PC-3 (cell line): ENCODE results near the gene TP53. TPM values are rescaled to one million over a fixed set of nuclear protein-coding genes. Genes with fewer than 3 reads are reported as not detected.
A peak's percentile ranks its signal among the peaks of the same experiment; 100 is the strongest.

Source experiments
- ATAC-seq: fragments of 200-7000 bp; cut with Tn5 transposase; 2 replicates; pipeline ENCODE4 v1.9.1; 2020; ENCODE audit warnings: mild to moderate bottlenecking, moderate library complexity
- BruUV-seq: library from RNA; stranded (reverse); fragments of 400-500 nt; replicated peaks from 2 replicates; lab custom pipeline; 2021; lab: Mats Ljungman, UMichigan
- CTCF ChIA-PET: fragments of 300-600 bp; sonication (Branson Sonifier 250); formaldehyde crosslinking; loops from one replicate; lab custom pipeline; 2022; ENCODE audit warnings: antibody characterized with exemption; lab: Charles Lee
- POLR2A ChIA-PET: fragments of 300-600 bp; sonication (Branson Sonifier 250); formaldehyde crosslinking; loops from one replicate; lab custom pipeline; 2022; ENCODE audit warnings: antibody characterized with exemption; ENCODE audit not compliant: unreplicated experiment; lab: Charles Lee
- DNase-seq: peaks from one replicate; pipeline ENCODE4 v3.0.0-alpha.2; 2015
- H2AFZ ChIP-seq: fragments of 300-600 bp; sonication (generic); 2 replicates; pipeline ENCODE4 v1.6.0; 2016; ENCODE audit warnings: antibody characterized with exemption, low read length
- H3F3A ChIP-seq: fragments of 300-600 bp; sonication (generic); one replicate; pipeline ENCODE4 v1.6.0; 2017; ENCODE audit warnings: antibody characterized with exemption, low read length, control low read depth, mild to moderate bottlenecking; ENCODE audit not compliant: unreplicated experiment
- H3K27ac ChIP-seq: fragments of 300-600 bp; sonication (generic); 2 replicates; pipeline ENCODE4 v1.5.1; 2016; ENCODE audit warnings: mild to moderate bottlenecking, low read length
- H3K27me3 ChIP-seq: fragments of 300-600 bp; sonication (generic); 2 replicates; pipeline ENCODE4 v1.6.1; 2016; ENCODE audit warnings: low read length, mixed read lengths
- H3K36me3 ChIP-seq: fragments of 300-600 bp; sonication (generic); 2 replicates; pipeline ENCODE4 v1.6.1; 2016; ENCODE audit warnings: low read depth, mixed run types, low read length, mixed read lengths
- H3K4me1 ChIP-seq: fragments of 300-600 bp; sonication (generic); 2 replicates; pipeline ENCODE4 v1.5.1; 2016; ENCODE audit warnings: low read length; ENCODE audit not compliant: insufficient read depth
- H3K4me2 ChIP-seq: fragments of 300-600 bp; sonication (generic); 2 replicates; pipeline ENCODE4 v1.6.0; 2016; ENCODE audit warnings: low read length
- H3K4me3 ChIP-seq: fragments of 300-600 bp; sonication (generic); 2 replicates; pipeline ENCODE4 v1.5.1; 2016; ENCODE audit warnings: mild to moderate bottlenecking, low read length, mixed read lengths
- H3K79me2 ChIP-seq: fragments of 300-600 bp; sonication (generic); 2 replicates; pipeline ENCODE4 v1.6.1; 2017; ENCODE audit warnings: low read length, mixed read lengths
- H3K9ac ChIP-seq: fragments of 300-600 bp; sonication (generic); 2 replicates; pipeline ENCODE4 v1.6.0; 2016; ENCODE audit warnings: mild to moderate bottlenecking, low read length
- H3K9me2 ChIP-seq: fragments of 300-600 bp; sonication (generic); replicated peaks from 2 replicates; pipeline ENCODE4 v1.6.1; 2016; ENCODE audit warnings: mixed run types, low read length, mixed read lengths
- H3K9me3 ChIP-seq: fragments of 300-600 bp; sonication (generic); 2 replicates; pipeline ENCODE4 v1.6.1; 2016; ENCODE audit warnings: low read length, mixed read lengths
- H4K20me1 ChIP-seq: fragments of 300-600 bp; sonication (generic); 2 replicates; pipeline ENCODE4 v1.6.1; 2016; ENCODE audit warnings: low read length, mixed read lengths
- CTCF ChIP-seq: fragments of 300-600 bp; sonication (generic); conservative IDR thresholded peaks from 2 replicates; pipeline ENCODE4 v1.5.1; 2017; ENCODE audit warnings: antibody characterized with exemption, low read depth, mild to moderate bottlenecking, low read length
- EZH2 ChIP-seq: fragments of 300-600 bp; sonication (generic); IDR thresholded peaks from one replicate; pipeline ENCODE4 v1.6.1; 2017; ENCODE audit warnings: antibody characterized with exemption, mild to moderate bottlenecking, low read length; ENCODE audit not compliant: unreplicated experiment
- EZH2phosphoT487 ChIP-seq: fragments of 300-600 bp; sonication (generic); IDR thresholded peaks from 2 replicates; pipeline ENCODE4 v1.6.1; 2018; ENCODE audit warnings: mild to moderate bottlenecking, antibody characterized with exemption, low read length, borderline replicate concordance
- intact Hi-C: fragments of 100-400 bp; cut with micrococcal nuclease; formaldehyde crosslinking; loops from 2 replicates; pipeline ENCODE4 v1.9.0; 2023
- total RNA-seq: library from RNA; depleted of rRNA; stranded (reverse); fragments of >200 nt; gene quantifications from 2 replicates; pipeline ENCODE4 v1.2.3, GENCODE V29; 2014

Gene TP53
- total RNA-seq, 1 experiment from 2014 or later = 3.4 TPM

DNA sequence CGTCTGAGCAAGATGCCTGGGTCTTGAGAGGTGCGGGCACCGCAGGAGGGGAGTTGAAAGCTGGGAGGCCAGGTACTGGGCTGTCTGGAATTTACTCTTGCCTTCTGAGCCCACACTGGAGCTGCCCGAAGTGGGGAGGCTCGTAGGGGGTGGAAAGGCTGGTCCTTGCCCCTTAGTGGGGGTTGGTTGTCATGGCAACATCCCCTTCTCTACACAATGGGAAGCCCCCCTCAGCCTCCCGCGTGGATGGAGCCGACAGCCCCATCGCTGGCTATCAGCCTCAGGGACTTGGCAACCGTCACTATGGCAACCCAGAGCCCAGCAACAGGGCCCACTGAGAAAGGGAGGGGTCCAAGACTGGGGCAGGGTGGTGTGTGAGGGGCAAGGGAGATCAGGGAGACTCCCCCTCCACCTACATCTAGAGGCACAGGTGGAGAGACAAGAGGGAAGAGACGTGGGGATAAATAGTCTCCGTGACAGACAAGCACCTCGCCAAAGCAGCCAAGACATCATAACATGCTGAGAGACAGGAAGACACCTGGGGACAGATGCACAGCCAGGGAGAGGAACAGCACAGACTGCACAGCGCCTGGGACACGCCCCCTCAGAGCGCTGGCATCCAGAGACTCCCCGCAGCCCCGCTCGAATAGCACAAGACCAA lies 25.0 kb upstream of the TP53 start:
- intact Hi-C loops = no loop called here
- no peaks in the 10 kb centered on the region for H3K36me3 ChIP-seq
- no peaks in the 10 kb centered on the region for H4K20me1 ChIP-seq
- no peak overlapping the region for H2AFZ ChIP-seq
- H3K4me1 ChIP-seq = peaks cover 7% of the 10 kb centered on the region
- H3K4me3 ChIP-seq = no peak overlapping the region
- H3K9me3 ChIP-seq = no peaks in the 10 kb centered on the region
- H3K79me2 ChIP-seq = no peaks in the 10 kb centered on the region
- H3K27ac ChIP-seq = no peak overlapping the region
- H3F3A ChIP-seq = no peaks in the 10 kb centered on the region
- no peak overlapping the region for H3K9ac ChIP-seq
- TF ChIP-seq EZH2 (no peak), CTCF (no peak), EZH2phosphoT487 (no peak)
- ATAC-seq = no peak
- DNase-seq = no peak
- POLR2A ChIA-PET = no interaction called here
- H3K9me2 ChIP-seq = no peaks in the 10 kb centered on the region
- no peak overlapping the region for H3K4me2 ChIP-seq
- H3K27me3 ChIP-seq = no peaks in the 10 kb centered on the region
- CTCF ChIA-PET = no interaction called here
- no TSS peak for BruUV-seq

GRCh38 chr17:7711051-7711755 lies 23.9 kb upstream of the TP53 start:
- no peak for DNase-seq
- Histone ChIP-seq H3K79me2 (no peaks in the 10 kb centered on the region), H3K9me3 (no peaks in the 10 kb centered on the region), H3K4me1 (peaks cover 1% of the 10 kb centered on the region; the same call in 1 of the 2 replicates), H3K4me2 (no peak overlapping the region), H4K20me1 (no peaks in the 10 kb centered on the region), H3K9ac (no peak overlapping the region), H2AFZ (no peak overlapping the region), H3K27ac (no peak overlapping the region), H3F3A (no peaks in the 10 kb centered on the region), H3K36me3 (no peaks in the 10 kb centered on the region), H3K4me3 (no peak overlapping the region), H3K9me2 (no peaks in the 10 kb centered on the region), H3K27me3 (no peaks in the 10 kb centered on the region)
- BruUV-seq = no TSS peak
- POLR2A ChIA-PET = no interaction called here
- TF ChIP-seq CTCF (0 out of 2 replicates have a peak, but pooled peaks have one; percentile 20), EZH2 (no peak), EZH2phosphoT487 (no peak)
- intact Hi-C loops = no loop called here
- ATAC-seq = no peak
- CTCF ChIA-PET = no interaction called here

- no peak overlapping the region for H2AFZ ChIP-seq
- ATAC-seq = no peak
These were observed 23.0 kb upstream of the TP53 start for GRCh38 chr17:7710301-7710700.

More at GRCh38 chr17:7710301-7710700, 23.0 kb upstream of the TP53 start:
- TF ChIP-seq EZH2phosphoT487 (no peak), EZH2 (no peak), CTCF (no peak)
- H3K9me3 ChIP-seq = no peaks in the 10 kb centered on the region
- no TSS peak for BruUV-seq
- H4K20me1 ChIP-seq = no peaks in the 10 kb centered on the region
- no peaks in the 10 kb centered on the region for H3K4me1 ChIP-seq
- no peaks in the 10 kb centered on the region for H3K36me3 ChIP-seq
- DNase-seq = no peak
- H3K27me3 ChIP-seq = no peaks in the 10 kb centered on the region
- H3K4me2 ChIP-seq = no peak overlapping the region
- ChIA-PET POLR2A (no interaction called here), CTCF (no interaction called here)
- H3K9me2 ChIP-seq = no peaks in the 10 kb centered on the region
- no peak overlapping the region for H3K9ac ChIP-seq
- H3K79me2 ChIP-seq = no peaks in the 10 kb centered on the region
- H3F3A ChIP-seq = no peaks in the 10 kb centered on the region
- H3K4me3 ChIP-seq = no peak overlapping the region
- intact Hi-C loops = no loop called here
- H3K27ac ChIP-seq = no peak overlapping the region
